Cerebellar nuclear complex (tissue), 1 donor: ENCODE results near the gene REL.
"Not testable (repeated sequence)": the region's sequence is repeated elsewhere in the genome, so short reads cannot be mapped to it uniquely, and the experiment has no call there.

ENCODE experiments used
- DNase-seq, 2 experiments: peaks; one replicate each; lab custom pipeline; 2025; lab: John Stamatoyannopoulos, UW

REL gene

GRCh38 chr2:60925994-60926740, 44.8 kb downstream of the REL start:
- DNase-seq, result no peak

- DNase-seq, result no peak
Measured at GRCh38 chr2:60926741-60927552, 45.6 kb downstream of the REL start.

- DNase-seq, result not testable (repeated sequence)
Measured at GRCh38 chr2:60932061-60932460, 50.7 kb downstream of the REL start.

GRCh38 chr2:60932954-60933353, 51.6 kb downstream of the REL start:
- DNase-seq, result no peak

GRCh38 chr2:60934165-60934722, 52.9 kb downstream of the REL start:
- peak in 1 of 2 experiments; percentile 14 for DNase-seq

- peak; percentile 29 to 61 for DNase-seq
Measured at GRCh38 chr2:60936757-60937156, 55.4 kb downstream of the REL start.

- no peak for DNase-seq
Measured at GRCh38 chr2:60938301-60938700, 56.9 kb downstream of the REL start.

- no peak for DNase-seq
Measured at GRCh38 chr2:60939622-60940021, 58.2 kb downstream of the REL start.

GRCh38 chr2:60945341-60945740, 64.0 kb downstream of the REL start:
- peak; percentile 6 to 34 for DNase-seq

GRCh38 chr2:60947056-60947455, 65.7 kb downstream of the REL start:
- no peak for DNase-seq

GRCh38 chr2:60948161-60948560, 66.8 kb downstream of the REL start:
- no peak for DNase-seq

- DNase-seq, result no peak
Measured at GRCh38 chr2:60948926-60949579, 67.7 kb downstream of the REL start.

- DNase-seq, result no peak
Measured at GRCh38 chr2:60954139-60954538, 72.8 kb downstream of the REL start.

- DNase-seq, result no peak
Measured at GRCh38 chr2:60957224-60957623, 75.8 kb downstream of the REL start.

- DNase-seq, result no peak
Measured at GRCh38 chr2:60957643-60958042, 76.3 kb downstream of the REL start.

GRCh38 chr2:60958361-60958760, 77.0 kb downstream of the REL start:
- DNase-seq, result no peak

- DNase-seq, result no peak
Measured at GRCh38 chr2:60958800-60959199, 77.4 kb downstream of the REL start.

GRCh38 chr2:60959501-60959900, 78.1 kb downstream of the REL start:
- no peak for DNase-seq

GRCh38 chr2:60960706-60961105, 79.3 kb downstream of the REL start:
- no peak for DNase-seq

- DNase-seq, result no peak
Measured at GRCh38 chr2:60961457-60961856, 80.1 kb downstream of the REL start.

- no peak for DNase-seq
Measured at GRCh38 chr2:60962528-60962927, 81.2 kb downstream of the REL start.

- no peak for DNase-seq
Measured at GRCh38 chr2:60963190-60963589, 81.8 kb downstream of the REL start.
